PC-9 (cell line): ENCODE data around the gene C1R. TPM values are rescaled to one million over a fixed set of nuclear protein-coding genes. Genes with fewer than 3 reads are reported as not detected.

Experiments
- BruUV-seq: library from RNA; stranded (reverse); fragments of 400-500 nt; replicated peaks from 2 replicates; lab custom pipeline; 2021; lab: Mats Ljungman, UMichigan
- CTCF ChIA-PET: fragments of 300-600 bp; sonication (Branson Sonifier 250); formaldehyde crosslinking; loops from one replicate; lab custom pipeline; 2022; ENCODE audit warnings: antibody characterized with exemption; lab: Charles Lee
- POLR2A ChIA-PET: fragments of 300-600 bp; sonication (Branson Sonifier 250); formaldehyde crosslinking; loops from one replicate; lab custom pipeline; 2022; ENCODE audit warnings: antibody characterized with exemption; ENCODE audit not compliant: unreplicated experiment; lab: Charles Lee
- DNase-seq, 2 experiments: peaks; one replicate each; pipeline versions ENCODE4 v3.0.0 to v3.0.0-alpha.2; 2015 to 2022; ENCODE audit warnings: mixed read lengths in 1 of 2
- H2AFZ ChIP-seq: fragments of 200-600 bp; sonication (generic); 2 replicates; pipeline ENCODE4 v1.8.1; 2017; ENCODE audit warnings: antibody characterized with exemption
- H3F3A ChIP-seq: fragments of 200-600 bp; sonication (generic); 2 replicates; pipeline ENCODE4 v1.8.1; 2017; ENCODE audit warnings: antibody characterized with exemption, mild to moderate bottlenecking, low read depth; ENCODE audit not compliant: insufficient read depth
- H3K27ac ChIP-seq: fragments of 200-600 bp; sonication (generic); 2 replicates; pipeline ENCODE4 v1.6.1; 2016; ENCODE audit warnings: mixed run types
- H3K27me3 ChIP-seq: fragments of 200-600 bp; sonication (generic); 2 replicates; pipeline ENCODE4 v1.6.1; 2016; ENCODE audit warnings: low read depth, mixed run types; ENCODE audit not compliant: insufficient read depth
- H3K36me3 ChIP-seq: fragments of 200-600 bp; sonication (generic); 2 replicates; pipeline ENCODE4 v1.6.1; 2016; ENCODE audit warnings: low read depth, mixed run types
- H3K4me1 ChIP-seq: fragments of 200-600 bp; sonication (generic); replicated peaks from 2 replicates; pipeline ENCODE4 v1.6.1; 2016; ENCODE audit warnings: mixed run types; ENCODE audit not compliant: insufficient read depth
- H3K4me2 ChIP-seq: fragments of 200-600 bp; sonication (generic); 2 replicates; pipeline ENCODE4 v1.6.1; 2017; ENCODE audit warnings: mixed run types
- H3K4me3 ChIP-seq: fragments of 200-600 bp; sonication (generic); 2 replicates; pipeline ENCODE4 v1.6.1; 2016; ENCODE audit warnings: mixed run types
- H3K79me2 ChIP-seq: fragments of 200-600 bp; sonication (generic); 2 replicates; pipeline ENCODE4 v1.6.1; 2017; ENCODE audit warnings: low read depth, mixed run types
- H3K9me2 ChIP-seq: fragments of 200-600 bp; sonication (generic); 2 replicates; pipeline ENCODE4 v1.8.1; 2017; ENCODE audit warnings: mild to moderate bottlenecking; ENCODE audit not compliant: insufficient read depth
- H3K9me3 ChIP-seq: fragments of 200-600 bp; sonication (generic); 2 replicates; pipeline ENCODE4 v1.8.1; 2016; ENCODE audit warnings: low read depth; ENCODE audit not compliant: insufficient read depth
- H4K20me1 ChIP-seq: fragments of 200-600 bp; sonication (generic); 2 replicates; pipeline ENCODE4 v1.8.1; 2017; ENCODE audit not compliant: insufficient read depth
- EZH2 ChIP-seq: fragments of 200-600 bp; sonication (generic); IDR thresholded peaks from 2 replicates; pipeline ENCODE4 v1.8.0; 2017; ENCODE audit warnings: antibody characterized with exemption, low read depth
- intact Hi-C: fragments of 100-400 bp; cut with micrococcal nuclease; formaldehyde crosslinking; loops from one replicate; pipeline ENCODE4 v1.10.0; 2022; ENCODE audit not compliant: unreplicated experiment
- total RNA-seq: library from RNA; stranded (reverse); gene quantifications from 2 replicates; pipeline ENCODE4 v1.2.3, GENCODE V29; 2021
- TF ChIP-seq, protein P1 (sequence below): fragments of 200-600 bp; sonication (generic); conservative IDR thresholded peaks from 2 replicates; pipeline ENCODE4 v1.6.1; 2017; ENCODE audit warnings: mixed run types, antibody characterized with exemption, mild to moderate bottlenecking, moderate library complexity

C1R gene
- total RNA-seq, 1 experiment from 2014 or later = 24.0 TPM

DNA sequence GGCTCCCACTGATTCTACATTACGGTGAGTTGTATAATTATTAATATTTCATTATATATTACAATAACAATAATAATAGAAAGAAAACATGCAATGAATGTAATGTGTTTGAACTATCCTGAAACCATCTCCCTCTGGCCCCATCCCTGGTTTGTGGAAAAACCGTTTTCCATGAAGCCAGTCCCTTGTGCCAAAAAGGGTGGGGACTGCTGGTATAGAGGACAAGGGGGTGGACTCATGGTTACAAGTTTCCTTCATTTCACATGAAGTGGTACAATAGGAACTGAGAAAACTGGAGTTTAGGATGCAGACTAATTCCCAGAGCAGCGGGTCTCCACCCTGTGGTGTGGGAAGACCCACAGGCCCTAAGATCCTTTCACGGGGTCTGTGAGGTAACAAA lies 19.8 kb upstream of the C1R start:
- Histone ChIP-seq H3K27me3 (no peaks in the 10 kb centered on the region), H3K9me3 (no peaks in the 10 kb centered on the region), H3K36me3 (peaks cover 7% of the 10 kb centered on the region), H3K27ac (no peak overlapping the region), H4K20me1 (peaks cover 8% of the 10 kb centered on the region; the same call in 1 of the 2 replicates), H3K4me3 (no peak overlapping the region), H3K4me2 (no peak overlapping the region), H2AFZ (no peak overlapping the region), H3K79me2 (peaks cover 21% of the 10 kb centered on the region), H3F3A (peaks cover 18% of the 10 kb centered on the region; the same call in 1 of the 2 replicates), H3K9me2 (no peaks in the 10 kb centered on the region), H3K4me1 (peaks cover 14% of the 10 kb centered on the region)
- POLR2A ChIA-PET = no interaction called here
- TF ChIP-seq EZH2 = no peak
- TF ChIP-seq, protein P1, sequence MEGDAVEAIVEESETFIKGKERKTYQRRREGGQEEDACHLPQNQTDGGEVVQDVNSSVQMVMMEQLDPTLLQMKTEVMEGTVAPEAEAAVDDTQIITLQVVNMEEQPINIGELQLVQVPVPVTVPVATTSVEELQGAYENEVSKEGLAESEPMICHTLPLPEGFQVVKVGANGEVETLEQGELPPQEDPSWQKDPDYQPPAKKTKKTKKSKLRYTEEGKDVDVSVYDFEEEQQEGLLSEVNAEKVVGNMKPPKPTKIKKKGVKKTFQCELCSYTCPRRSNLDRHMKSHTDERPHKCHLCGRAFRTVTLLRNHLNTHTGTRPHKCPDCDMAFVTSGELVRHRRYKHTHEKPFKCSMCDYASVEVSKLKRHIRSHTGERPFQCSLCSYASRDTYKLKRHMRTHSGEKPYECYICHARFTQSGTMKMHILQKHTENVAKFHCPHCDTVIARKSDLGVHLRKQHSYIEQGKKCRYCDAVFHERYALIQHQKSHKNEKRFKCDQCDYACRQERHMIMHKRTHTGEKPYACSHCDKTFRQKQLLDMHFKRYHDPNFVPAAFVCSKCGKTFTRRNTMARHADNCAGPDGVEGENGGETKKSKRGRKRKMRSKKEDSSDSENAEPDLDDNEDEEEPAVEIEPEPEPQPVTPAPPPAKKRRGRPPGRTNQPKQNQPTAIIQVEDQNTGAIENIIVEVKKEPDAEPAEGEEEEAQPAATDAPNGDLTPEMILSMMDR = no peak
- intact Hi-C loops = no loop called here
- no TSS peak for BruUV-seq
- no peak for DNase-seq
- CTCF ChIA-PET = interaction anchor here (0.6 to 1.5 kb wide), 4 partner anchors 44 to 187 kb away, joined by 3 to 9 read pairs (median 4); partner anchors contain the start of gene C1S

DNA sequence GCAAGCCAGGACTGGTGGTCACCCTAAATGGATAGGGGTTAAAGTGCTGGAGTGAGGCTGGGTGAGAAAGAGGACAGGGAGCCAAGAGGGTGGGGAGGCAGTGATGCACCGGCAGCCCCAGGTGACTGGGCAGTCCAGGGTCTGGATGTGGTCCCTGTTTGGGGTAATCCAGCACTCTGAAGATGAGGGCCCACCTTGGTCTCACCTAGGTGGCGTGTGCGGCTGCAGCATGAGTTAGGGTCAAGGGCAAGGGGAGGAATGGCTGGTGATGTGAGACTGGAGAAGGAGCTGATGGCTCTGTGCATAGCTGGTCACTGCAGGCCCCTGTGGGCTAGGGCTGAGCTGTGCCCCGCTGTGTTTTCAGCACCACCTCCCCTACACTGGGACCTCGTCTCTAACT lies 18.4 kb upstream of the C1R start:
- BruUV-seq = no TSS peak
- DNase-seq = no peak
- Histone ChIP-seq H3K9me3 (peaks cover 8% of the 10 kb centered on the region), H3K79me2 (peaks cover 35% of the 10 kb centered on the region), H3K27ac (no peak overlapping the region), H3F3A (peaks cover 27% of the 10 kb centered on the region), H3K4me3 (no peak overlapping the region), H4K20me1 (peaks cover 8% of the 10 kb centered on the region; the same call in 1 of the 2 replicates), H3K9me2 (no peaks in the 10 kb centered on the region), H3K27me3 (no peaks in the 10 kb centered on the region), H3K4me2 (no peak overlapping the region), H2AFZ (no peak overlapping the region), H3K4me1 (peaks cover 27% of the 10 kb centered on the region), H3K36me3 (peaks cover 14% of the 10 kb centered on the region)
- intact Hi-C loops = no loop called here
- CTCF ChIA-PET = interaction anchor here (1.4 to 1.5 kb wide), 2 partner anchors 50 to 185 kb away, joined by 4 to 9 read pairs; partner anchors contain the start of gene C1S
- TF ChIP-seq EZH2 = no peak
- TF ChIP-seq, protein P1 = no peak
- POLR2A ChIA-PET = interaction anchor here (0.5 kb wide), 1 partner anchor 167 kb away, joined by 14 read pairs; the partner anchor contains the start of genes C12orf57 and RNU7-1

DNA sequence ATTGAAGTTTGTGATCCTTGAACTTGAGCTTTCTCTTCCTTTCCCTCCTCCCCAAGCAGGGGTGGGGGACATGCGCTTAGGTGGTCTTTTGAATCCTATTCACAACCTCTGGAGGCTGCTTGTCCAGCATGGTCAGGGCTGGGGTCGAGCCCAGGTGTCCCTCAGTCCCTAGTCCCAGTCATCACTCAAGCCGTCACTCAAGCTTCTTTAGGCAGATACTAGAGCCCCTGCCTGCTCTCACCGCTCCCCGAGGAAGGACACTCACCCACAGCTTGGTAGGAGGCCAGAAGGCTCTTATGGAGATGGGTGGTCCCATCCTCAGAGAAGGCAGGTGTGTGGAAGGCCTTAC lies 17.3 kb upstream of the C1R start:
- H3K79me2 ChIP-seq = peaks cover 39% of the 10 kb centered on the region
- peak overlapping the region; percentile 84 for H3K4me2 ChIP-seq
- intact Hi-C loops = loop anchor here (1.0 to 2.0 kb wide), 3 partner anchors 17 to 241 kb away; partner anchors contain the start of genes C12orf57 and C1R
- peaks cover 28% of the 10 kb centered on the region for H3K4me1 ChIP-seq
- peaks cover 27% of the 10 kb centered on the region for H3F3A ChIP-seq
- peaks cover 8% of the 10 kb centered on the region; the same call in 1 of the 2 replicates for H4K20me1 ChIP-seq
- no peak overlapping the region for H2AFZ ChIP-seq
- ChIA-PET POLR2A (interaction anchor here (0.6 to 2.3 kb wide), 2 partner anchors 17 to 166 kb away, joined by 6 to 27 read pairs; partner anchors contain the start of genes C12orf57 and RNU7-1), CTCF (interaction anchor here (0.5 to 2.7 kb wide), 4 partner anchors 165 to 503 kb away, joined by 3 to 15 read pairs (median 4); partner anchors contain the start of genes C12orf57 and RNU7-1)
- no peak for DNase-seq
- TF ChIP-seq EZH2 = no peak
- TF ChIP-seq, protein P1 = no peak
- H3K27ac ChIP-seq = no peak overlapping the region
- peaks cover 11% of the 10 kb centered on the region for H3K9me3 ChIP-seq
- peaks cover 19% of the 10 kb centered on the region for H3K36me3 ChIP-seq
- BruUV-seq = TSS peak; percentile 66
- peak overlapping the region; percentile 79 for H3K4me3 ChIP-seq
- no peaks in the 10 kb centered on the region for H3K9me2 ChIP-seq
- H3K27me3 ChIP-seq = no peaks in the 10 kb centered on the region
